ENCODE data around the gene SMARCA1.
A peak's percentile ranks its signal among the peaks of the same experiment; 100 is the strongest.

SMARCA1 gene

DNA sequence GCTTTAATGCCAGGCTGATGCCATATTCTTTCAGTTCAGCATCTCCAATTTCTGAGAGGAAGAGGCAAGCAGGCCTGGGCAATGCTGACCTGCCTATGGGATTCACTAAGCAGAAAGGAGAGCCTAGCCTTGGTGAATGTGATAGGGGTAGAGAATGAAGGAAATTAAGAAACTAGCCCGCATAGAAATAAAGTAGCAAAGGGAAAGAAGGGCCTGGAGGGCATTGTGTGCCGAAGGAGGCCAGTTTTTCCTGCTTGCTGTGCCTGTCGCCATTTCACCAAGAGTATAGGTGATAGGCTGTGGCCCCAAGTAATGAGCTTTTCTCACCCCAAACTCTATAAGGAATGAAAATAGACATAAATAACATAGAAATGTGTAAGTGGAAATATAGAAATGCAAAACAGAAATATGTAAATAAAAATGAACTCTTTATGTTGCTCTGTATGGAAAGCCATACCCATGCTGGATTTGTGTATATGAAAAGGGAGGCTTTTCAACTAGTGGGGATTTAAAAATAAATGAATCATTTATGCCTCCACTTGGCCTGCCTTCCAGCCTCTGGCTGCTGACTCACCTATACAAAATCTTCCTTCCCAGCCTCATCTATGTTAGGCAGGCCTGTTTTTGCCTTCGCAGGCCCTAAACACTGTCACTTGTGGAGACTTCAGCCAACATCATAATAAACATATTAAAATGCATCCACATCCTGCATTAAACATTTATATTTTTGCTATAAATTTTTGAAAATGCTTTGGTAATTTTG, 11.7 kb upstream of the SMARCA1 start:
- intact Hi-C loops (cut with DNase I) = no loop called here

DNA sequence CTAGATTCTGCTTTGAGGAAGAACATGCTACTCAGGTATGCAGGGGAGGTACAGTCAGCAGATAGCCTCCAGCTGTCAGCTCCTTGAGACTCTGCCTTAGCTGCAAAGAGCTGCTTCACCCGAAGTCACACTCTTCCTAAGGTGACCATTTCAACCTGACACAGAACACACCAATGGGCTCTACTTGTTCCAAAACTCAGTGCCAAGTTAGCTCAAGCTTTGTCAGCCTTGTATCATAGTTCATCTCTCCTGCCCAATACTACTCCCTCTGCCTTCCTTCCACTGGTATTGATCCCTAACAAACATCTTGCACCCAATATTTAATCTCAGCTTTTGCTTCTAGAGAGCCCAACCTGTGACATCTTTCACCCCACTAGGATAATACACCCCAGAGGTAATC, 7.8 kb upstream of the SMARCA1 start:
- no peak for DNase-seq
- intact Hi-C loops (cut with DNase I) = no loop called here

More for the DNA sequence above, 11.7 kb upstream of the SMARCA1 start:
- no peak for DNase-seq

DNA sequence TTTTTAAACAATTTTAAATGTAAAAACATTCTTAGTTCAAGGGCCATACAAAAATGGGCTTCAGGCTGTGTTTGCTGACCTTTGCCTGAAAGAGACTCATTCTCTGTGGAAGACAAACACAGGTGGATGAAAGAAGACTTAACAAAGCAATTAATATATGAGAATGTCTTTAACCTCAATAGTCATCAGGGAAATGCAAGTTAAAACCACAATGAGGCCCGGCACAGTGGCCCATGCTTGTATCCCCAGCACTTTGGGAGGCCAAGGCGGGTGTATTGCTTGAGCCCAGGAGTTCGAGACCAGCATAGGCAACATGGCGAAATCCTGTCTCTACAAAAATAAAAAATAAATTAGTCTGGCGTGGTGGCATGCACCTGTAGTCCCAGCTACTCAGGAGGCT, 7.1 kb upstream of the SMARCA1 start:
- no peak for DNase-seq
- intact Hi-C loops (cut with DNase I) = no loop called here

GRCh38 chrX:129529685-129530281, 6.5 kb upstream of the SMARCA1 start:
- DNase-seq = no peak
- intact Hi-C loops (cut with DNase I) = no loop called here

DNA sequence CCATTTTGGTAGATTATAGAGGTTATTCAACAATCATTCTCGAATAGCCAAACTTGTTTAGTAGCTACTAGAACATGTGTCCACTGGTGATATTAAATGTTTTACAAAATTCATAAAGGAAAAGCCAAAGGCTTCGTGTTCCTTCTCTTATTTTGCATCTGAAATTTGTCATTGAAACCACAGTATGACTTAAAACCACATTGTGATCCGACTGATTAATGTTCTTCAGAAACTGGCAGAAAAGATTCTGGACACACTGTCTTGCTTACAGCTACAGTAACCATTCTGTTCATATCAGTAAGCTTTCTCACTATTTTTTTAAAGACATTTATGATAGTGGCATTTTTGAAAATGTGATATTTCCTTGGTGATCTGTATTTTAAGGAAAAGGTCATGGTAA, 2.6 kb upstream of the SMARCA1 start:
- DNase-seq = no peak

DNA sequence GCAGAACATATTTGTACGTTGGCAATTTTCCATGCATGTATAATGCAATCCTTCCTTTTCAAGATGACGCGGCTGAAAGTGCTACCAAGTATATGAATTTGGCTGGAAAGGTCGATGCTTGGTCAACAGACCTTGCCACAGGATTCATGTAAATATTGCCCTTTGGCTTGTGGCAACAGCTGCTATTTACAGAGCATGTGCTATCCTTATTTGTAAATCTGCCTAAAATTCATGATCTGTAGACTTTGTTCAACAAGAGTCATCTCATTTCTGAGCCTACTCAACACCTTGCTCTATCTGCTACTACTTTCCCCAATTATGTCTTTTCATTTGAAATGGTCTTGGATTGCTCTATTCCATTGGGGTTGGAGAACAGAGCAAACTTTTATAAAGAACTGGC, 1.9 kb upstream of the SMARCA1 start:
- no peak for DNase-seq
- intact Hi-C loops (cut with DNase I) = no loop called here

More for the DNA sequence above, 2.6 kb upstream of the SMARCA1 start:
- intact Hi-C loops (cut with DNase I) = no loop called here

- no peak for DNase-seq
- intact Hi-C loops (cut with DNase I) = no loop called here
Measured at GRCh38 chrX:129524250-129524850, 1.1 kb upstream of the SMARCA1 start.

GRCh38 chrX:129522184-129523078, 859 bp downstream of the SMARCA1 start:
- DNase-seq = peak in 8 of 10 donors; percentile 36 to 91 (median 49)

DNA sequence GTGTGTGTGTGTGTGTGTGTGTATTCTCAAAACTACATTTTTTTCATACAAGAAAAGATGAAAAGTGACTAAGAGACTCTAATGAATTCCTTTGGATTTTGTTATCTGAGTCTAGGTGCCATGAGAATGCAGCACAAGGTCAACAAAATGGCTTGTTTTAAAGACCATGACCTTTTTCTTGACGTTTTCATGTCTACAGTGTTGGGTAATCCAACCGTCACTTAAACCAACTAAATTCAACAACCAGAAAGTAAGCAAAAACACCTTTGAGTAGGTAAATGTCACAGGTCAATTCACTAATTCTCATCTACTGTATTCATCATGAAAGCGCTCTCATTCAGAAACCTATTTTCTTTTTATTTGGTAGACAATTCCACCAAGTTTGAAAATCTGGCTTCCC, 3.1 kb downstream of the SMARCA1 start:
- intact Hi-C loops (cut with DNase I) = no loop called here
- no peak for DNase-seq

More at GRCh38 chrX:129522184-129523078, 859 bp downstream of the SMARCA1 start:
- intact Hi-C loops (cut with DNase I) = no loop called here

DNA sequence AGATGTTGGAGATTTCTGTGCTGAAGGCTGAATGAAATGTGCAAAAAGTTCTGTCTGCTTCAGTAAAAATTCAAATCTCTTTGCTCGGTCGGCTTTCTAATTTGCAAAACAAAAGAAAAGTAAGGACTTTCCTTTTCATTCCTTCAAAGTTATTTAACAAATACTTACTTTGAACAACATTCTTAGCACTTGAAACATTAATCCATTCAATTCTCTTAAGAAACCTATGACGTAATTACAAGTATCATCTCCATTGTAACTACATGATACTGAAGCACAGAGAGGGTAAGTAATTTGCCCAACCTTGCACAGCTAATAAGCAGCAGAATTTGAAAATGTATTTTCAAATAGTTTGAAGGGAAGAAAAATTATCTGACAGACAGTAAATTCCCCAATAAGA, 6.9 kb downstream of the SMARCA1 start:
- no peak for DNase-seq
- intact Hi-C loops (cut with DNase I) = no loop called here

DNA sequence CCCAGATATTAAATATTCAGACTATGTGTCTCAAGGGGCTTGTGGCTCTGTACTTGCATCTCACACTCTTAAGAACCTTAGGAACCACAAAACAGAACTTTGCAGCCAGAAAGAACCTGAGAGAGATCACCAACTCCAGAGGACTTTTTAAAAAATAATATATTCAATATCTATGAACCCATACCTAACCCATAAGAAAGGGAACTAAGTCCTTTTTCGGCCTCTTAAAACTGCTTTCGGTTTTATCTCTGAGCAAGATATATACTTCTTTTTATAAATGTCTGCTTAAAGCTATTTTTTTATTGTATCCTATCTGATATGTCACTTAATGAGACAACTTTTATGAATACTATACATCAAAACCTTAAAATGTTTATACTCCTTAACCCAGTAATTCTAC, 10.9 kb downstream of the SMARCA1 start:
- DNase-seq = no peak
- intact Hi-C loops (cut with DNase I) = no loop called here

GRCh38 chrX:129511689-129512088, 11.6 kb downstream of the SMARCA1 start:
- DNase-seq = no peak
- intact Hi-C loops (cut with DNase I) = no loop called here

- intact Hi-C loops (cut with DNase I) = no loop called here
- DNase-seq = no peak
Measured at GRCh38 chrX:129510331-129510730, 13.0 kb downstream of the SMARCA1 start.

DNA sequence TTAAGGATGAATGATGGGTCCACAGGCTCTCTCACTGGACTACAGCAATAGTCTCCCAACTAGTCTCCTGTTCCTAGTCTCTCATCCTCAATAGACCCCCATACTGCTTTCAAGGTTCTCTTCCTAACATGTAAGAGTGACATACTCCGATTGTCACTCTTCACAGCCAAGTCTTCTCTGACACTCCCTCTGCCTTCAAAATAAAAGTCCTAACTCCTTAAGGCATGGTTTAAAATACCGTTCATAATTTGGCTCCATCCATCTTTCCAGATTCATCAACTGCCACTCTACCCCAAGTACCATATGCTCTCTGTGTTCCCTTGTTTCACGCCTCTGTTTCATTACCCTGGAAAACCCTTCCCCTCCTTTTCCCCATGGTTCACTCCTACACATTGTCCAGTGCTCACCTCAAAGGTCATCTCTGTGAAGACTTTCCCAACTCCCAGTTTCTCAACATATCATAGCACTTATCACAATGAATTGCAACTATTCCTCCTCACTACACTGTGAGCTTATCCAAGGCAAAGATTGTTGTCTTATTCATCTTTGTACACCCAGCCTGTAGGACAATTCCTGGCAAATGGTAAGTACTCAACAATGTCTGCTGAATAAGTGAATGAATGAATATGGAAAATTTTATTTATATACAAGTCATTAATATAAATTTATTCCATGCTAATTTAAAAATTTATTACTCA, 26.0 kb downstream of the SMARCA1 start:
- intact Hi-C loops (cut with DNase I) = no loop called here
- DNase-seq = no peak

- DNase-seq = no peak
- intact Hi-C loops (cut with DNase I) = no loop called here
Measured at GRCh38 chrX:129496625-129497024, 26.7 kb downstream of the SMARCA1 start.

DNA sequence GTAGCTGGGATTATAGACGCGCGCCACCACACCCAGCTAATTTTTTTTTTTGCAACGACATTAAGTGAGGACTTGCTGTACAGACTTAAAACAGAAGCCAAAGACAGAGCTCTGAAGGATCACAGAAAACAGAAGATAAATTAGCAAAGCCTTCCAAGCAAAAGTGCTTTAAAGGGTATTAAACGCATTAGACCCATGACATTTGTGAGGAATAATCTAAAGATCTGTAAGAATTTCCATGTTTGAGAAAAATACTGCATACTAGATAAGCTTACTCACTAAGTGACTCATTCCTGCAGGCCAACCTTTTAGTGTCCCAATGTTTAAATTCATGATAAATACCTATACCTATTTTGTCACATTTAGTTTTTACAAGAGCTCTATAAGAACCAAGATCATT, 27.4 kb downstream of the SMARCA1 start:
- intact Hi-C loops (cut with DNase I) = no loop called here
- no peak for DNase-seq

GRCh38 chrX:129494887-129495286, 28.4 kb downstream of the SMARCA1 start:
- intact Hi-C loops (cut with DNase I) = no loop called here
- no peak for DNase-seq

DNA sequence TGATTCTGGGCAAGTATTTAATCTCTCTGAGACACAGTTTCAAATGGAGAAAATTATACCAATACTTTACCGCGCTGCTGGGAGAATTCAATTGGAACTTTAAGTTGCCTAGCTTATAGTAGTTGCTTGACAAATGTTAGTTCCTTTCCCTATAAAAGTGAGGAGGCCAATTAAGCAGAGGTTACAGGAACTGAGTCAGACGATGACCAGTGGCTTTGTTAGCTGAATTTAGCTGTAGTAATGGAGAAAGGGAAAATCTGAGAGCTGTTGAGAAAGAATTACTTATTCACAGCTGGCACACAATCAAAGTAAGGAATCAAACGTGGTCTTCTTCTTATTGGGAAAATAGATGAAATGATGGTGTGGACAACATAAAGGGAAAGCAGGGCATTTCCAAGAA, 29.6 kb downstream of the SMARCA1 start:
- DNase-seq = no peak
- intact Hi-C loops (cut with DNase I) = no loop called here

DNA sequence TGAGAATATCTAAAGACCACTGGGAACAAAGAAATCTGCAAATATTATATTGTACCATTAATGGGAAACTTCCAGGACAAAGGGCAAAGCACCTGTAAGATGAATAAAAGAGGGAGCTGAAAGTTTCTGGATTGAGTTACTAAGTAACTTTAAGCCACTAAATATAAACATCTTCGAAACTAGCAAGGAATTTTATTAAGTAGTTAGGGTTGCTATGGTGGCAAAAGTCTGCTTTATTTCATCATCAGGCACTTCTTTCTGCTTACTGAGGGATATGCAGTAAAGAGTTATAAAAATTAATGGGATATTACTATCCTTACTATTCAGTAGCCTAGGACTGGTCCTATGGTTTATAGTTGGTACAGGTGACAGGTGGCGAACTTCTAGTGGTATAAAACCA, 33.0 kb downstream of the SMARCA1 start:
- DNase-seq = no peak
- intact Hi-C loops (cut with DNase I) = no loop called here

DNA sequence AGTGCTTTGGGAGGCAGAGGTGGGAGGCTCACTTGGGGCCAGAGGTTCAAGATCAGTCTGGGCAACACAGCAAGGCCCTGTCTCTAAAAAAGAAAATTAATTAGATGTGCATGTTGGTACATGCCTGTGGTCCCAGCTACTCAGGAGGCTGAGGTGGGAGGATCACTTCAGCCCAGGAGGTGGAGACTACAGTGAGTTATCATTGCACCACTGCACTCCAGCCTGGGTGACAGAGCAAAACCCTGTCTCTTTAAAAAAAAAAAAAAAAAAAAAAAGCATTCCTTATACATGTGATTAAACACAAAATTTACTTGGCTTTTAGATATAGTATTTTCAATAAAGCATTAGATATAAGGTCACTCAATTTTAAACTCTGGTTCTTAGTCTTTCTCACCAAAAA, 34.9 kb downstream of the SMARCA1 start:
- intact Hi-C loops (cut with DNase I) = no loop called here

More for the DNA sequence above, 34.9 kb downstream of the SMARCA1 start:
- no peak for DNase-seq
